AG10803 (cell line): Measurements from ENCODE around the gene KCNC1.
A peak's percentile ranks its signal among the peaks of the same experiment; 100 is the strongest.

Experiments used
- DNase-seq: peaks from one replicate; pipeline ENCODE4 v3.0.0; 2010; ENCODE audit warnings: low read depth
- H3K4me3 ChIP-seq: 2 replicates; pipeline ENCODE4 v1.5.1; 2011; ENCODE audit warnings: mild to moderate bottlenecking, low read length, control low read depth
- CTCF ChIP-seq: conservative IDR thresholded peaks from 2 replicates; pipeline ENCODE4 v1.5.1; 2011; ENCODE audit warnings: mild to moderate bottlenecking, low read length, control low read depth, inconsistent platforms

KCNC1 gene

DNA sequence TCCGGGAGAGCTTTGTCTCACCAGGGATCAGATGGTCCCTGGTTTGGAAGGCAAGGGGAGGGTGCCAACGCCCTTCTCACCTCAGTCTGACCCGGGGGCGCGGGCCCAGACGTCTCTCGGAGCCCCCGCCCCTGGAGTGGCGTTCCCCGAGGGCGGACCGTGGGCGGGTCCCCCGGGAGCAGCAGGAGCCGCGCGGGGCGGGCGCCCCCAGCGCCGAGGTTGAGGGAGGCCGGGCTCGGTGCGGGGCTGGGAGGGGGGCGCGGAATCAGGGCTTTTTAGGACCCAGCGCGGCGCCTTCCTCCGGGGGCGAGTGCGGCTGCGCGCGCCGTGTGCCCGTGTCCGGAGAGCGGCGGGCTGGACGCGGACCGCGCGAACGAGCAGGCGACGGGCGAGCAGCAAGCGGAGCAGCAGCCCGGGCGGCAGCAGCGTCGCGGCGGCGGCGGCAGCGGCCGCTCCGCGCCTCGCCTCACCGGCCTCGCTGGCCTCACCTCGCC lies at the start of gene KCNC1:
Gene KCNC1 (plus strand): TSS at position 364 of the 494 bp plus-strand sequence. CDS start 1,222 bp downstream, outside the sequence.
- no peak for TF ChIP-seq CTCF
- peak; percentile 32 for DNase-seq
- H3K4me3 ChIP-seq = 0 out of 2 replicates have a peak within 1 kb of the TSS, but pooled peaks have one; percentile 7

DNA sequence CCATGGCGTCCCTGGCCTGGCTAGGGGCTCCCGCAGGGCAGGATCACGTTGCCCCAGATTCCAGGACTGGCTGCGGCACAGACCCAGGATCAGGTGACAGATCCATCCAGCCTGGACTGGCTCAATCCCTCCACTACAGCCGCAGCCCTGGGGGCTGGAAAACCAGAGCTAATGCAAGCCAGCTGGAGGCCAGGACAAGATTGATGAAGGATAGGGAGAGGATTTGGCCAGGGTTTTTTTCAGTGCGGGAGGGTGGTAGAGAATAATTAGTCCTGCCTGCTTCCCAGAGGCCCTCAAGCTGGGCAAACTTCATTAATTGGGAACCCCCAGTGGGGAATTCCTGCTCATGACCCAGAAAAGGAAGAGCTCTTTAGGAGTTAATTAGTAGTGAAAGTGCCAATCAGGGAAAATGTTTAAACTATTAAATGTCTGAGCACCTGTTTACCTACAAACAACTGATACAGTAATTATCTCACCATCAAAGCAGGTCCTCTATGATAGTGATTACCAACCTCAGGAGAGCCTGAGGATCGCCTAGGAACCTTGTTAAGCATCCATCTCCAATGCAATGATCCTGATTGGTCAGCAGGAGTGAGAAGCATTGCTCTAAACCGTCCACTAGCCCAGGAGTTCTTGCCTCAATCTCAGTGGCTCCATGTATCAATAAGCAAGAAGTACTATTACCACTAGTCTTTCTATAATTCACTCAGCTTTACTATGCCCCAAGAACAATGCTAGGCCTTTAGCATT lies 48.2 kb upstream of the KCNC1 start:
- TF ChIP-seq CTCF = no peak
- no peak overlapping the region for H3K4me3 ChIP-seq
- peak; percentile 49 for DNase-seq

GRCh38 chr11:17687946-17688670 lies 46.5 kb upstream of the KCNC1 start:
- no peak for TF ChIP-seq CTCF
- H3K4me3 ChIP-seq = no peak overlapping the region
- DNase-seq = peak; percentile 54

DNA sequence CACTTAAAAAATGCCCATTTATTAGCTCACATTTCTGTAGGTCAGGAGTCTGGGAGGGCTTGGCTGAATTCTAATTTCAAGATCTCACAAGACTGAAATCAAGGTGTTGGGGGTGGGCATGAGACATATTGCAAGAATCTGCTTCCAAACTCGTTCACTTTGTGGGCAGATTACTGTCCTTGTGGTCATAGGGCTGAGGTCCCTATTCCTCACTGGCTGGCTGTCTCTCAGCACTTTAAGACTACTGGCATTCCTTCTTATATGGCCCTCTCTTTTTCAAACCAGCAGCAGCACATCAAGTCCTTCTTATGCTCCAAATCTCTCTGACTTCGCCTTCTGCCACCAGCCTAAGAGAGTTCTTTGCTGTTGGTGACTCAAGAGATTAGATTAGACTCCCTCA lies 43.0 kb upstream of the KCNC1 start:
- TF ChIP-seq CTCF = no peak
- DNase-seq = no peak
- H3K4me3 ChIP-seq = no peak overlapping the region

DNA sequence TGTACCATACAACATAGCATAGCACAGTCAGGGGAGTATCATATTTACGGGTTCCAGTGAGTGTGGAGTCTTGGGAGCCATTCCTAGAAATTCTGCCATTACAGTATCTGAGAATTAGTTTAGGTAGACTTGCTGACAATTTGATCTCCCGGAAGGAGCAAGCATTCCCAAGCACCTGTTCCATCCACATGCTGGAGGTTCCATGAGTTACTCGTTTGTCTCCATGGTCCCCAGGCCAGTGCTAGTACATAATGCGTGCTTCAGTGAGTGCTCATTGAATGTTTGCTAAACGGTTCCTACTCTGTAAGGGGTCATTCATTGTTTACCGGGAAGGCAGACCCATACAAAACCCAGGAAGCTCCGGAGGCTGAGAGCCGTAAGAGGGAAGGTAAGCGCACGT lies 42.6 kb upstream of the KCNC1 start:
- no peak for TF ChIP-seq CTCF
- DNase-seq = no peak
- no peak overlapping the region for H3K4me3 ChIP-seq

DNA sequence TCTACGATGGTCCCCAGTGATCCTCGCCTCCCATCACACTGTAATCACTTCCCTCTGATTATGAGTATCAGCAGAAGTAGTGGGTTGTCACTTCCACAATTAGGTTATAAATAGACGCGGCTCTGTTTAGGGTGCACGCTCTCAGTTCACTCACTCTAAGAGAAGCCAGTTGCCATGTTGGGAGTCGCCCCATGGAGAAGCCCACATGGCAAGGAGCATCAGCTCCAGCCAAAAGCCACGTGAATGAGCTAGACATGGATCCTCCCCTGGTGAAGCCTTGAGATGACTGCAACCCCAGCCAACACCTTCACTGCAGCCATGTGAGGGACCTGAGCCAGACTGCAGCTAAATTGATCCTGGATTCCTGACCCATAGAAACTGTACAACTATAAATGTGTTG lies 41.6 kb upstream of the KCNC1 start:
- TF ChIP-seq CTCF = no peak
- DNase-seq = no peak
- H3K4me3 ChIP-seq = no peak overlapping the region
